Naive thymus-derived CD8-positive, alpha-beta T cell (primary cell): ENCODE measurements around the gene CCSER1. TPM values are rescaled to one million over a fixed set of nuclear protein-coding genes. Genes with fewer than 3 reads are reported as not detected.

Source experiments
- ATAC-seq, 2 donors: fragments of 150-1000 bp; cut with Tn5 transposase in 1 of 2; sonication (Bioruptor Pico), chemical (Tn5 transposase) in 1 of 2; 1 replicate in 1 of 2; 2 replicates in 1 of 2; pipeline ENCODE4 v1.10.0; 2021; ENCODE audit warnings: mild to moderate bottlenecking in 2 of 2, moderate library complexity in 2 of 2
- POLR2A ChIA-PET: fragments of 350-600 bp; sonication (Branson Sonifier 250); formaldehyde crosslinking; loops from one replicate; lab custom pipeline; 2021; ENCODE audit warnings: antibody characterized with exemption; lab: Charles Lee
- DNase-seq, 10 donors: peaks; one replicate each; pipeline versions ENCODE4 v3.0.0 to v3.0.0-alpha.2; 2020 to 2022
- H3K27ac Mint-ChIP-seq, 10 donors: one replicate each; pipeline ENCODE4 v1.8.0; 2020 to 2022; ENCODE audit warnings: mild to moderate bottlenecking in 10 of 10, mixed read lengths in 10 of 10, moderate library complexity in 4 of 10, inconsistent platforms in 1 of 10
- H3K27me3 Mint-ChIP-seq, 5 donors: one replicate each; pipeline ENCODE4 v1.8.0; 2021 to 2022; ENCODE audit warnings: mixed read lengths in 5 of 5
- H3K36me3 Mint-ChIP-seq, 3 donors: one replicate each; pipeline ENCODE4 v1.8.0; 2020 to 2022; ENCODE audit warnings: mixed read lengths in 3 of 3, mild to moderate bottlenecking in 2 of 3, inconsistent platforms in 1 of 3
- H3K4me1 Mint-ChIP-seq, 4 donors: one replicate each; pipeline ENCODE4 v1.8.0; 2021 to 2022; ENCODE audit warnings: mixed read lengths in 4 of 4
- H3K4me3 Mint-ChIP-seq, 10 donors: one replicate each; pipeline ENCODE4 v1.8.0; 2020 to 2022; ENCODE audit warnings: mild to moderate bottlenecking in 10 of 10, mixed read lengths in 10 of 10, moderate library complexity in 6 of 10, inconsistent platforms in 1 of 10
- H3K9me3 Mint-ChIP-seq, 9 donors: one replicate each; pipeline ENCODE4 v1.8.0; 2020 to 2022; ENCODE audit warnings: mixed read lengths in 9 of 9, mild to moderate bottlenecking in 3 of 9, inconsistent platforms in 1 of 9, moderate library complexity in 1 of 9
- polyA plus RNA-seq, 3 donors: library from polyadenylated mRNA; unstranded; fragments of 300-500 nt; fragmentation: Illumina TruSeq; gene quantifications; one replicate each; pipeline ENCODE4 v1.2.3, GENCODE V29; 2021
- total RNA-seq, 8 experiments: library from RNA in 2 of 8; stranded (reverse) in 2 of 8; gene quantifications; one replicate each; pipeline ENCODE4 v1.2.3 and lab custom pipeline; 2021 to 2026

CCSER1 gene
- total and polyA plus RNA-seq, 5 experiments from 2014 or later, result 0.19 to 0.47 TPM; not detected in 3

DNA sequence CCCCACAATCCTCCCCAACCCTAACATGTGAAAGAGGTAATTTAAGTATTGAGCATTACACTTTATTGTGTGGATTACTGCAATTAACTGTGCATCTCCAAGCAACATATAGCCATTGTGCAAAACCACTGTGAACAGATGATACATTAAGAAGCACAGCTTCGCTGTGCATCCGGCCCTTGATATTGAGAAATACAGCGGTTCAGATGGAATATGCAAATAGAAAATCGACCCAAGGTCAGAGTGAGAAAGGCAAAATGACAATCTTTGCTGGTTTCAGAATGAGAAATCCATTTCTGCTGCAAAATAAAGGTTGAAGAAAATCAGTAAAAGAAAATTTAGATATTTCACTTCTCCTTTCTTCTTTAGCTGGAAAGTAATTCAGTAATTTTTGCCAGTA, 1370.7 kb downstream of the CCSER1 start:
- H3K36me3 Mint-ChIP-seq, result no peaks in the 10 kb centered on the region
- no peak overlapping the region for H3K27ac Mint-ChIP-seq
- no peaks in the 10 kb centered on the region for H3K27me3 Mint-ChIP-seq
- no peaks in the 10 kb centered on the region for H3K4me1 Mint-ChIP-seq
- no peak overlapping the region for H3K4me3 Mint-ChIP-seq
- no peak for DNase-seq
- H3K9me3 Mint-ChIP-seq, result peaks cover 0 to 9% (median 2%) of the 10 kb centered on the region in 9 donors
- POLR2A ChIA-PET, result no interaction called here
- no peak for ATAC-seq

GRCh38 chr4:91502365-91502764, 1375.2 kb downstream of the CCSER1 start:
- Mint-ChIP-seq H3K36me3 (no peaks in the 10 kb centered on the region), H3K27ac (no peak overlapping the region), H3K27me3 (no peaks in the 10 kb centered on the region), H3K9me3 (peaks cover 0 to 17% (median 6%) of the 10 kb centered on the region in 9 donors), H3K4me1 (no peaks in the 10 kb centered on the region), H3K4me3 (no peak overlapping the region)
- POLR2A ChIA-PET, result no interaction called here
- DNase-seq (no peak), ATAC-seq (no peak)

DNA sequence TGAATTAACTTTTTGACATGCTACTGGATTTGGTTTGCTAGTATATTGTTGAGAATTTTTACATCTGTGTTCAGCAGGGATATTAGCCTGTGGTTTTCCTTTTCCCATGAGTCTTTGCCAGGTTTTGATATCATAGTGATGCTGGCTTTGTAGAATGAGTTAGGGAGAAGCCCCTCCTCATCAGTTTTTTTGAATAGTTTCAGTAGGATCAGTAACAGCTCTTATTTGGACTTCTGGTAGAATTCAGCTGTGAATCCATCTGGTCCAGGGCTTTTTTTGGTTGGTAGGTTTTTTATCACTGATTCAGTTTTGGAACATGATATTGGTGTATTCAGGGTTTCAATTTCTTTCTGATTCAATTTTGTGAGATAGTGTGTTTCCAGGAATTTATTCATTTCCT, 1386.1 kb downstream of the CCSER1 start:
- POLR2A ChIA-PET, result no interaction called here
- Mint-ChIP-seq H3K4me1 (no peaks in the 10 kb centered on the region), H3K27me3 (no peaks in the 10 kb centered on the region), H3K4me3 (no peak overlapping the region), H3K36me3 (no peaks in the 10 kb centered on the region), H3K27ac (no peak overlapping the region), H3K9me3 (peaks cover 13 to 52% (median 34%) of the 10 kb centered on the region in 9 donors)
- DNase-seq (no peak), ATAC-seq (no peak)

DNA sequence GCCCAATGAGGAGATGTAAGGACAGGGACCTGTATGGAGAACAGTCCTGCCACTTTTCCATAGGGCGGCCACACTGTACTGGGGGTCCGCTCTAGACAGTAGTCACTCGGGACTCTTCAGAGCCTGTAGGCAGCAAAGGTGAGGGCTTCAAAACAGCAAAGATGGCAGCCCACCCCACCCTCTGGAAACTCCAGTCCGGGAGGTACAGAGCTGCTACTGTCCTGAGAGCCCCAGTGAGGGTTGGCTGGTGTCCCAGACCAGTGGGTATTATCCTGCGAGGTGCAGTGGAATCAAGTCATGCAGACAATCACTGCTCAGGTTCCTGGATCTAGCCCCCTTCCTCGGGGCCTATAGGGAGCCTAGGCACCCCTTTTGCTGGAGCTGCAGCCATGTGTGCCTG, 1392.0 kb downstream of the CCSER1 start:
- no peak overlapping the region for H3K4me3 Mint-ChIP-seq
- H3K27me3 Mint-ChIP-seq, result no peaks in the 10 kb centered on the region
- H3K27ac Mint-ChIP-seq, result no peak overlapping the region
- no peak for DNase-seq
- no peaks in the 10 kb centered on the region for H3K4me1 Mint-ChIP-seq
- peaks cover 12 to 39% (median 25%) of the 10 kb centered on the region in 9 donors for H3K9me3 Mint-ChIP-seq
- POLR2A ChIA-PET, result no interaction called here
- H3K36me3 Mint-ChIP-seq, result no peaks in the 10 kb centered on the region
- no peak for ATAC-seq

- DNase-seq, result no peak
- H3K27ac Mint-ChIP-seq, result no peak overlapping the region
Observed at GRCh38 chr4:91525621-91526020, 1398.4 kb downstream of the CCSER1 start.

DNA sequence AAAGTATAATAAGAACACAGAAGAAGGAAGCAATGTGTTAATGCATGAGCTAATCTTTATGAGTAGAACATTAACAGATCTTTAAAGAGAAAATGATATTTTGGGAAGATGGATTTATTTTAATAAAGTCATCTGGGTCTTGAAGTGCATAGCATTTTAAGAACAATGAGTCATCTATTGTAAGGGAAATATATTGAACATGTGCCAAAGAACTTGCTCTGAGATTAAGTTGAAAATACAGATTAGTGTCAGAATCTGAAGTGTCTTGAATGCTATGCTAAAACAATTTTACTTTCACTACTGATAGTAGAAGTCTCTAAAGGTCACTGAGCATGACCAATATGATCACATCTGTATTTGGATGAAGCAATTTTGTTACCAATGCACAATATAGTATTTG, 1399.9 kb downstream of the CCSER1 start:
- no peaks in the 10 kb centered on the region for H3K4me1 Mint-ChIP-seq
- H3K36me3 Mint-ChIP-seq, result no peaks in the 10 kb centered on the region

More at GRCh38 chr4:91525621-91526020, 1398.4 kb downstream of the CCSER1 start:
- Mint-ChIP-seq H3K9me3 (peaks cover 0 to 29% (median 13%) of the 10 kb centered on the region in 9 donors), H3K4me3 (no peak overlapping the region), H3K36me3 (no peaks in the 10 kb centered on the region), H3K4me1 (no peaks in the 10 kb centered on the region), H3K27me3 (no peaks in the 10 kb centered on the region)
- POLR2A ChIA-PET, result no interaction called here
- no peak for ATAC-seq

DNA sequence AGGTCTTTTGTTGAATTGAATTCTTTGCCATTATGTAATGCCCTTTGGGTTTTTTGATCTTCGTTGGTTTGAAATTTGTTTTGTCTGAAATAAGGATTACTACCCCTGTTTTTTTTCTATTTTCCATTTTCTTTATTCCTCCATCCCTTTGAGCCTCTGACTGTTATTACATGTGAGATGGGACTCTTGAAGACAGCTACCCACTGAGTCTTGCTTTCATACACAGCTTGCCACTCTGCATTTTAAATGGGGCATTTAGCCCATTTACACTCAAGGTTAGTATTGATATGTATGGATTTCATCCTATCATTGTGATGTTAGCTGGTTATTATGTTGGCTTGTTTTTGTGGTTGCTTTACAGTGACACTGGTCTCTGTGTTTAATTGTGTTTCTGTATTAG, 1440.4 kb downstream of the CCSER1 start:
- Mint-ChIP-seq H3K4me3 (no peak overlapping the region), H3K27ac (no peak overlapping the region), H3K9me3 (peaks cover 4 to 50% (median 31%) of the 10 kb centered on the region in 9 donors), H3K4me1 (no peaks in the 10 kb centered on the region), H3K36me3 (peaks cover 0 to 5% (median 0%) of the 10 kb centered on the region in 3 donors), H3K27me3 (no peaks in the 10 kb centered on the region)
- POLR2A ChIA-PET, result no interaction called here
- no peak for ATAC-seq
- DNase-seq, result no peak

More for the DNA sequence above, 1399.9 kb downstream of the CCSER1 start:
- DNase-seq, result no peak
- no peaks in the 10 kb centered on the region for H3K27me3 Mint-ChIP-seq
- H3K27ac Mint-ChIP-seq, result no peak overlapping the region
- POLR2A ChIA-PET, result no interaction called here
- peaks cover 0 to 28% (median 9%) of the 10 kb centered on the region in 9 donors for H3K9me3 Mint-ChIP-seq
- no peak overlapping the region for H3K4me3 Mint-ChIP-seq
- no peak for ATAC-seq

GRCh38 chr4:91577864-91578263, 1450.7 kb downstream of the CCSER1 start:
- H3K4me3 Mint-ChIP-seq, result no peak overlapping the region
- no peaks in the 10 kb centered on the region for H3K36me3 Mint-ChIP-seq
- ATAC-seq (no peak), DNase-seq (no peak)
- no peak overlapping the region for H3K27ac Mint-ChIP-seq
- POLR2A ChIA-PET, result no interaction called here
- no peaks in the 10 kb centered on the region for H3K4me1 Mint-ChIP-seq
- H3K9me3 Mint-ChIP-seq, result peaks cover 0 to 9% (median 1%) of the 10 kb centered on the region in 9 donors
- no peaks in the 10 kb centered on the region for H3K27me3 Mint-ChIP-seq

GRCh38 chr4:91590260-91590659, 1463.1 kb downstream of the CCSER1 start:
- Mint-ChIP-seq H3K4me1 (no peaks in the 10 kb centered on the region), H3K27me3 (no peaks in the 10 kb centered on the region), H3K27ac (no peak overlapping the region), H3K36me3 (no peaks in the 10 kb centered on the region), H3K4me3 (no peak overlapping the region), H3K9me3 (peaks cover 0 to 20% (median 7%) of the 10 kb centered on the region in 9 donors)
- POLR2A ChIA-PET, result no interaction called here
- ATAC-seq (no peak), DNase-seq (no peak)

DNA sequence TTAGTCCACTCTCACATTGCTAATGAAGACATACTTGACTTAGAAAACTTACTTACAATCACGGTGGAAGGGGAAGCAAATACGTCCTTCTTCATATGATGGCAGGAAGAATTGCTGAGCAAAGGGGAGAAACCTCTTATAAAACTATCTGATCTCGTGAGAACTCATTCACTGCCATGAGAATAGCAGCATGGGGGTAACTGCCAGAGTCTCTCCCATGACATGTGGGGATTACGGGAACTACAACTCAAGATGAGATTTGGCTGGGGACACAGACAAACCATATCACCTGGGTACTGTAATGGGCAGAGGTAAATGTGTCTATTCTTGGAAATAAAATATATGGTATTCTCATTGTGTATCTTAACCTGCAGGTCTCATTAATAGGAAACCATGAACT, 1464.9 kb downstream of the CCSER1 start:
- Mint-ChIP-seq H3K27ac (no peak overlapping the region), H3K9me3 (peaks cover 0 to 10% (median 3%) of the 10 kb centered on the region in 9 donors), H3K4me1 (no peaks in the 10 kb centered on the region), H3K36me3 (no peaks in the 10 kb centered on the region), H3K4me3 (no peak overlapping the region), H3K27me3 (no peaks in the 10 kb centered on the region)
- POLR2A ChIA-PET, result no interaction called here
- DNase-seq (no peak), ATAC-seq (no peak)

GRCh38 chr4:91596718-91597117, 1469.5 kb downstream of the CCSER1 start:
- ATAC-seq (no peak), DNase-seq (no peak)
- H3K9me3 Mint-ChIP-seq, result peaks cover 0 to 12% (median 2%) of the 10 kb centered on the region in 9 donors
- H3K4me1 Mint-ChIP-seq, result no peaks in the 10 kb centered on the region
- no peak overlapping the region for H3K4me3 Mint-ChIP-seq
- no peaks in the 10 kb centered on the region for H3K36me3 Mint-ChIP-seq
- H3K27ac Mint-ChIP-seq, result no peak overlapping the region
- H3K27me3 Mint-ChIP-seq, result no peaks in the 10 kb centered on the region
- POLR2A ChIA-PET, result no interaction called here

DNA sequence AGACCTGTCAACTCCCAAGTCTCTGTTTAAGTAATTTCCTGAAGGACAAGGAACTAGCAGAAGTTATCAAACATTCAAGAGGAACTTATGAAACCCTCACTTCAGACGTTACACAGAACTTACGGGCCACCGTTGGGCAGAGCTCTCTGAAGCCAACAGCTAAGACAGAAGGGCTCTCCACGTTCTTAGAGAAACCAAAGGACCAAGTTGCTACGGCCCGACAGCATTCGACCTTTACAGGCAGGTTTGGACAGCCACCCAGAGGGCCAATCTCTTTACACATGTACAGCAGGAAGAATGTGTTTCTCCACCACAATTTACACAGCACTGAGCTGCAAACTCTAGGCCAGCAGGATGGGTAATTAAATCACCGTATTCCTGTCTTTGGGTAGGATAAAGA, 1471.5 kb downstream of the CCSER1 start:
- no peaks in the 10 kb centered on the region for H3K36me3 Mint-ChIP-seq
- ATAC-seq (no peak), DNase-seq (no peak)
- no peak overlapping the region for H3K27ac Mint-ChIP-seq
- H3K4me3 Mint-ChIP-seq, result no peak overlapping the region
- peaks cover 0 to 9% (median 1%) of the 10 kb centered on the region in 9 donors for H3K9me3 Mint-ChIP-seq
- POLR2A ChIA-PET, result no interaction called here
- no peaks in the 10 kb centered on the region for H3K4me1 Mint-ChIP-seq
- H3K27me3 Mint-ChIP-seq, result no peaks in the 10 kb centered on the region

- POLR2A ChIA-PET, result no interaction called here
- Mint-ChIP-seq H3K27ac (no peak overlapping the region), H3K36me3 (no peaks in the 10 kb centered on the region), H3K4me3 (no peak overlapping the region), H3K27me3 (no peaks in the 10 kb centered on the region), H3K4me1 (no peaks in the 10 kb centered on the region), H3K9me3 (peaks cover 0 to 9% (median under 1%) of the 10 kb centered on the region in 9 donors)
- ATAC-seq, result no peak
- DNase-seq, result no peak
Observed at GRCh38 chr4:91600301-91600700, 1473.1 kb downstream of the CCSER1 start.

GRCh38 chr4:91601401-91601800, 1474.2 kb downstream of the CCSER1 start:
- Mint-ChIP-seq H3K36me3 (no peaks in the 10 kb centered on the region), H3K4me3 (no peak overlapping the region), H3K4me1 (no peaks in the 10 kb centered on the region), H3K27ac (no peak overlapping the region), H3K9me3 (peaks cover 0 to 9% (median 0%) of the 10 kb centered on the region in 9 donors), H3K27me3 (no peaks in the 10 kb centered on the region)
- no peak for ATAC-seq
- DNase-seq, result no peak
- POLR2A ChIA-PET, result no interaction called here
